HepG2 (cell line): ENCODE data around the gene AUP1. TPM values are rescaled to one million over a fixed set of nuclear protein-coding genes. Genes with fewer than 3 reads are reported as not detected.
A peak's percentile ranks its signal among the peaks of the same experiment; 100 is the strongest.

Experiments
- CENPT ChIP-seq: sonication (generic); formaldehyde crosslinking; IDR thresholded peaks from 2 replicates; pipeline ENCODE4 v1.8.0; 2022; ENCODE audit warnings: low read depth, mild to moderate bottlenecking, moderate library complexity, missing genetic modification reagents
- FLYWCH1 ChIP-seq: sonication (generic); formaldehyde crosslinking; IDR thresholded peaks from 2 replicates; pipeline ENCODE4 v1.8.1; 2023; ENCODE audit warnings: mild to moderate bottlenecking, missing genetic modification reagents
- MAZ ChIP-seq, 2 experiments: sonication (generic) in 1 of 2; formaldehyde crosslinking in 1 of 2; IDR thresholded peaks; 2 replicates each; pipeline versions ENCODE4 v1.5.0 to v1.6.1; 2012 to 2020; ENCODE audit warnings: low read depth in 2 of 2, mild to moderate bottlenecking in 2 of 2, borderline replicate concordance in 1 of 2, improper control_type of control experiment in 1 of 2, low read length in 1 of 2, missing genetic modification reagents in 1 of 2, moderate library complexity in 1 of 2
- MEIS2 ChIP-seq: sonication (generic); formaldehyde crosslinking; IDR thresholded peaks from 2 replicates; pipeline ENCODE4 v1.9.0; 2021; ENCODE audit warnings: mild to moderate bottlenecking, missing genetic modification reagents
- MTA1 ChIP-seq: sonication (generic); formaldehyde crosslinking; IDR thresholded peaks from 2 replicates; pipeline ENCODE4 v1.4.0; 2020; ENCODE audit warnings: missing genetic modification reagents, mild to moderate bottlenecking, borderline replicate concordance
- TFAP4 ChIP-seq: sonication (generic); IDR thresholded peaks from 2 replicates; pipeline ENCODE4 v1.6.1; 2016; ENCODE audit warnings: low read depth, borderline replicate concordance
- ZBTB25 ChIP-seq: IDR thresholded peaks from 2 replicates; pipeline ENCODE4 v1.6.1; 2018; ENCODE audit warnings: missing genetic modification reagents
- ZBTB44 ChIP-seq: sonication (generic); formaldehyde crosslinking; IDR thresholded peaks from 2 replicates; pipeline ENCODE4 v1.4.0; 2020; ENCODE audit warnings: missing genetic modification reagents
- ZNF207 ChIP-seq: fragments of 450-650 bp; IDR thresholded peaks from 2 replicates; pipeline ENCODE4 v1.6.1; 2016; ENCODE audit warnings: antibody characterized with exemption, borderline replicate concordance
- ZNF276 ChIP-seq: sonication (generic); formaldehyde crosslinking; IDR thresholded peaks from 2 replicates; pipeline ENCODE4 v1.4.0; 2020; ENCODE audit warnings: mild to moderate bottlenecking, low read depth, missing genetic modification reagents
- ZNF343 ChIP-seq: sonication (generic); formaldehyde crosslinking; IDR thresholded peaks from 2 replicates; pipeline ENCODE4 v1.4.0; 2020; ENCODE audit warnings: mild to moderate bottlenecking, missing genetic modification reagents
- ZNF546 ChIP-seq: sonication (generic); formaldehyde crosslinking; conservative IDR thresholded peaks from 2 replicates; pipeline ENCODE4 v1.8.1; 2023; ENCODE audit warnings: mild to moderate bottlenecking, missing genetic modification reagents
- ZNF577 ChIP-seq: sonication (generic); formaldehyde crosslinking; IDR thresholded peaks from 2 replicates; pipeline ENCODE4 v1.4.0; 2020; ENCODE audit warnings: mild to moderate bottlenecking, low read depth, missing genetic modification reagents, borderline replicate concordance
- ZNF704 ChIP-seq: sonication (generic); formaldehyde crosslinking; IDR thresholded peaks from 2 replicates; pipeline ENCODE4 v1.8.1; 2023; ENCODE audit warnings: mild to moderate bottlenecking, inconsistent platforms, moderate library complexity, missing genetic modification reagents, borderline replicate concordance
- ZNF770 ChIP-seq: sonication (generic); formaldehyde crosslinking; IDR thresholded peaks from 2 replicates; pipeline ENCODE4 v1.5.0; 2020; ENCODE audit warnings: mild to moderate bottlenecking, missing genetic modification reagents
- ZNF816 ChIP-seq: sonication (generic); formaldehyde crosslinking; IDR thresholded peaks from 2 replicates; pipeline ENCODE4 v1.8.0; 2022; ENCODE audit warnings: missing genetic modification reagents, mild to moderate bottlenecking, borderline replicate concordance
- ZSCAN31 ChIP-seq: sonication (generic); formaldehyde crosslinking; IDR thresholded peaks from 2 replicates; pipeline ENCODE4 v1.5.0; 2020; ENCODE audit warnings: low read depth, mild to moderate bottlenecking, missing genetic modification reagents
- ZSCAN9 ChIP-seq: IDR thresholded peaks from 2 replicates; pipeline ENCODE4 v1.6.1; 2016; ENCODE audit warnings: borderline replicate concordance
- polyA plus RNA-seq, 8 experiments: library from polyadenylated mRNA; depleted of rRNA in 3 of 8; stranded (reverse) in 7 of 8; unstranded in 1 of 8; fragments of >200 nt; fragmentation: Illumina TruSeq in 4 of 8; extraction: Trizol in 4 of 8; gene quantifications; 2 replicates each; pipeline versions ENCODE4 v1.2.1 to v1.2.3, GENCODE V29; 2011 to 2016; ENCODE audit warnings: low read depth in 4 of 8, missing spikeins in 1 of 8, mixed read lengths in 1 of 8; ENCODE audit not compliant: insufficient read depth in 1 of 8
- total RNA-seq, 5 experiments: library from RNA; depleted of rRNA; stranded (reverse); fragments of >200 nt; fragmentation: Illumina TruSeq; extraction: Trizol; gene quantifications; 2 replicates each; pipeline ENCODE4 v1.2.3, GENCODE V29; 2016; ENCODE audit warnings: low read depth in 1 of 5

The AUP1 gene
- total and polyA plus RNA-seq, 2 of the 13 experiments (the other 11 are each of a cell fraction or from before 2014, with no cell fraction given) = 174 to 267 TPM

- TF ChIP-seq ZNF704 (CRISPR knock-in tag) (peak; percentile 89), ZNF770 (CRISPR knock-in tag) (peak; percentile 8), ZSCAN9 (CRISPR knock-in tag) (peak; percentile 62; the same call in 1 of the 2 replicates), FLYWCH1 (no peak), TFAP4 (peak; percentile 61; the same call in 1 of the 2 replicates), ZSCAN31 (CRISPR knock-in tag) (peak; percentile 96), ZBTB44 (CRISPR knock-in tag) (0 out of 2 replicates have a peak, but pooled peaks have one; percentile 60), ZBTB25 (CRISPR knock-in tag) (peak; percentile 78; the same call in 1 of the 2 replicates), ZNF276 (peak; percentile 72; the same call in 1 of the 2 replicates), ZNF343 (CRISPR knock-in tag) (peak; percentile 69; the same call in 1 of the 2 replicates), MEIS2 (CRISPR knock-in tag) (no peak; the same call in 1 of the 2 replicates), MTA1 (CRISPR knock-in tag) (peak; percentile 81; the same call in 1 of the 2 replicates), ZNF816 (no peak), ZNF207 (no peak), ZNF546 (peak; percentile 83), ZNF577 (0 out of 2 replicates have a peak, but pooled peaks have one; percentile 17), MAZ (IDR thresholded peaks at IDR 0.05; ENCODE audit: borderline replicate concordance, low read depth, low read length) (peak; percentile 79), MAZ (CRISPR knock-in tag; IDR thresholded peaks at IDR 0.05; ENCODE audit: low read depth) (peak; percentile 94), CENPT (CRISPR knock-in tag) (peak; percentile 55; the same call in 1 of the 2 replicates)
Measured at GRCh38 chr2:74507145-74507925, 22.2 kb downstream of the AUP1 start, which contains the start of gene PCGF1 (continued).
